OCI-LY3 (cell line): Measurements from ENCODE around the gene RESP18.

ENCODE experiments used
- H2AFZ ChIP-seq: fragments of 200-600, 300-600 bp; shearing (Covaris generic); 2 replicates; pipeline ENCODE4 v1.6.0; 2014; ENCODE audit warnings: antibody characterized with exemption, low read depth, low read length
- H3K27ac ChIP-seq: fragments of 200-600, 300-600 bp; sonication (generic); 2 replicates; pipeline ENCODE4 v1.5.1; 2014; ENCODE audit warnings: mild to moderate bottlenecking, low read length, moderate library complexity, mixed read lengths
- H3K27me3 ChIP-seq: fragments of 200-600, 300-600 bp; sonication (generic); 2 replicates; pipeline ENCODE4 v1.6.1; 2014; ENCODE audit warnings: low read depth, low read length, mixed read lengths
- H3K36me3 ChIP-seq: fragments of 200-600, 300-600 bp; sonication (generic); replicated peaks from 2 replicates; pipeline ENCODE3; 2014; ENCODE audit warnings: low read depth, low read length, mixed read lengths
- H3K4me1 ChIP-seq: fragments of 300-600, 200-600 bp; sonication (generic); 2 replicates; pipeline ENCODE4 v1.6.1; 2014; ENCODE audit warnings: low read length, mixed read lengths
- H3K4me2 ChIP-seq: fragments of 200-600, 300-600 bp; sonication (generic); 2 replicates; pipeline ENCODE4 v1.6.1; 2014; ENCODE audit warnings: low read length, mixed read lengths
- H3K4me3 ChIP-seq: fragments of 300-600, 200-600 bp; sonication (generic); 2 replicates; pipeline ENCODE4 v1.5.1; 2014; ENCODE audit warnings: antibody characterized with exemption, mild to moderate bottlenecking, low read length, moderate library complexity
- H3K79me2 ChIP-seq: fragments of 300-600, 200-600 bp; shearing (Covaris generic); 2 replicates; pipeline ENCODE4 v1.6.1; 2014; ENCODE audit warnings: mild to moderate bottlenecking, low read length, mixed read lengths
- H3K9ac ChIP-seq: fragments of 300-600, 200-600 bp; shearing (Covaris generic); 2 replicates; pipeline ENCODE4 v1.6.0; 2014; ENCODE audit warnings: mild to moderate bottlenecking, low read length, moderate library complexity
- H3K9me3 ChIP-seq: fragments of 200-600, 300-600 bp; shearing (Covaris generic); 2 replicates; pipeline ENCODE4 v1.6.1; 2014; ENCODE audit warnings: low read length, mixed read lengths; ENCODE audit not compliant: insufficient read depth
- H4K20me1 ChIP-seq: fragments of 200-600, 300-600 bp; sonication (generic); 2 replicates; pipeline ENCODE4 v1.6.1; 2016; ENCODE audit warnings: low read length, mixed read lengths; ENCODE audit not compliant: insufficient read depth
- EZH2phosphoT487 ChIP-seq: fragments of 200-600 bp; shearing (Covaris generic); IDR thresholded peaks from 2 replicates; pipeline ENCODE4 v1.6.1; 2018; ENCODE audit warnings: antibody characterized with exemption, mixed run types, low read depth
- TF ChIP-seq, protein P1 (sequence below): fragments of 200-600, 300-600 bp; sonication (generic); IDR thresholded peaks from 2 replicates; pipeline ENCODE4 v1.5.1; 2014; ENCODE audit warnings: antibody characterized with exemption, low read length, low read depth

The RESP18 gene

GRCh38 chr2:219278655-219279150, 53.8 kb downstream of the RESP18 start:
- Histone ChIP-seq H2AFZ (no peak overlapping the region), H3K4me2 (peak overlapping the region; percentile 96), H3K79me2 (no peaks in the 10 kb centered on the region), H3K4me3 (peak overlapping the region; percentile 90), H3K27ac (peak overlapping the region; percentile 90), H3K9me3 (no peaks in the 10 kb centered on the region), H4K20me1 (no peaks in the 10 kb centered on the region), H3K9ac (peak overlapping the region; percentile 85), H3K4me1 (peaks cover 11% of the 10 kb centered on the region), H3K36me3 (peaks cover 3% of the 10 kb centered on the region), H3K27me3 (no peaks in the 10 kb centered on the region)
- TF ChIP-seq, protein P1, sequence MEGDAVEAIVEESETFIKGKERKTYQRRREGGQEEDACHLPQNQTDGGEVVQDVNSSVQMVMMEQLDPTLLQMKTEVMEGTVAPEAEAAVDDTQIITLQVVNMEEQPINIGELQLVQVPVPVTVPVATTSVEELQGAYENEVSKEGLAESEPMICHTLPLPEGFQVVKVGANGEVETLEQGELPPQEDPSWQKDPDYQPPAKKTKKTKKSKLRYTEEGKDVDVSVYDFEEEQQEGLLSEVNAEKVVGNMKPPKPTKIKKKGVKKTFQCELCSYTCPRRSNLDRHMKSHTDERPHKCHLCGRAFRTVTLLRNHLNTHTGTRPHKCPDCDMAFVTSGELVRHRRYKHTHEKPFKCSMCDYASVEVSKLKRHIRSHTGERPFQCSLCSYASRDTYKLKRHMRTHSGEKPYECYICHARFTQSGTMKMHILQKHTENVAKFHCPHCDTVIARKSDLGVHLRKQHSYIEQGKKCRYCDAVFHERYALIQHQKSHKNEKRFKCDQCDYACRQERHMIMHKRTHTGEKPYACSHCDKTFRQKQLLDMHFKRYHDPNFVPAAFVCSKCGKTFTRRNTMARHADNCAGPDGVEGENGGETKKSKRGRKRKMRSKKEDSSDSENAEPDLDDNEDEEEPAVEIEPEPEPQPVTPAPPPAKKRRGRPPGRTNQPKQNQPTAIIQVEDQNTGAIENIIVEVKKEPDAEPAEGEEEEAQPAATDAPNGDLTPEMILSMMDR: no peak
- TF ChIP-seq EZH2phosphoT487: no peak

- no peak for TF ChIP-seq EZH2phosphoT487
- TF ChIP-seq, protein P1: peak; percentile 81
- H3K27ac ChIP-seq: peak overlapping the region; percentile 90
- no peaks in the 10 kb centered on the region for H3K9me3 ChIP-seq
- peak overlapping the region; percentile 82 for H2AFZ ChIP-seq
- H4K20me1 ChIP-seq: no peaks in the 10 kb centered on the region
- H3K9ac ChIP-seq: peak overlapping the region; percentile 85
- no peaks in the 10 kb centered on the region for H3K79me2 ChIP-seq
- H3K4me3 ChIP-seq: peak overlapping the region; percentile 90
- H3K36me3 ChIP-seq: peaks cover 3% of the 10 kb centered on the region
- peaks cover 11% of the 10 kb centered on the region for H3K4me1 ChIP-seq
- H3K27me3 ChIP-seq: no peaks in the 10 kb centered on the region
- H3K4me2 ChIP-seq: peak overlapping the region; percentile 96
Measured at GRCh38 chr2:219277703-219278654, 54.6 kb downstream of the RESP18 start.
